GM12872 (cell line): ENCODE data around the gene LEMD2.

Experiments used
- TF ChIP-seq, protein P1 (sequence below): IDR thresholded peaks from 3 replicates; pipeline ENCODE4 v1.5.1; 2011; ENCODE audit warnings: low read depth, mild to moderate bottlenecking, low read length, moderate library complexity; ENCODE audit not compliant: insufficient read depth

Gene LEMD2

DNA sequence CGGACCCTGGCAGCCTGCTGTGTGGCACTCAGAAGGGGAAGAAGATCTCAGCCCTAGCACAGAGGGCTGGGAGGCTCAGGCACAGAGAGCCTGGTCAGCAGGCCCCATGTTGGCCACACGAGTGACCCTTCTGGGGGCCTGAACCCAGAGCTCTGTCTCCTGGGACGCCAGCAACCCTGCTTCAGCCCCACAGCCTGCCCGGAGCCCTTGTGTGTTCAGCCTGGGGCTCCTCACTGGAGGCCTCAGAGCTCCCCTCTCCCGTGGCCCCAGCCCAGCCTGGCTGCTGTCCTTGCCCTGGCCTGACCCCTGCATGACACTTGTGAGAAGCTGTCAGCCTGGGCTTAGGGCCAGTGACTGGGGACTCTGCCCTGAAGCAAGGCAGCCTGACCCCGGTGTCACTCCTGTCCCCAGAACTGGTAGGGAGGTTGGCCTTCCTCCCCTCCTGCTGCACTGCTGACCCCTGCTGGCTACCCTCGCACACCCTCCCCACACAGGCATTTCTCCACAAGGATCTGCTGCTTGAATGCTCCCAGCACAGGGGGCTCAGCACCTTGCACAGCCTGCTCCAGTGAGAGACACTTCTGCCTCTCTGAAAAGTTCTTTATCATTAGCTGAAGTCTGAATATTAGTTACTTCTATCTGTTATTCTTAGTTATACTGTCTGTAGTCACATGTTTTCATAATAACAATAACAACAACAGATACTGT is 26.9 kb downstream of the LEMD2 start:
- TF ChIP-seq, protein P1, sequence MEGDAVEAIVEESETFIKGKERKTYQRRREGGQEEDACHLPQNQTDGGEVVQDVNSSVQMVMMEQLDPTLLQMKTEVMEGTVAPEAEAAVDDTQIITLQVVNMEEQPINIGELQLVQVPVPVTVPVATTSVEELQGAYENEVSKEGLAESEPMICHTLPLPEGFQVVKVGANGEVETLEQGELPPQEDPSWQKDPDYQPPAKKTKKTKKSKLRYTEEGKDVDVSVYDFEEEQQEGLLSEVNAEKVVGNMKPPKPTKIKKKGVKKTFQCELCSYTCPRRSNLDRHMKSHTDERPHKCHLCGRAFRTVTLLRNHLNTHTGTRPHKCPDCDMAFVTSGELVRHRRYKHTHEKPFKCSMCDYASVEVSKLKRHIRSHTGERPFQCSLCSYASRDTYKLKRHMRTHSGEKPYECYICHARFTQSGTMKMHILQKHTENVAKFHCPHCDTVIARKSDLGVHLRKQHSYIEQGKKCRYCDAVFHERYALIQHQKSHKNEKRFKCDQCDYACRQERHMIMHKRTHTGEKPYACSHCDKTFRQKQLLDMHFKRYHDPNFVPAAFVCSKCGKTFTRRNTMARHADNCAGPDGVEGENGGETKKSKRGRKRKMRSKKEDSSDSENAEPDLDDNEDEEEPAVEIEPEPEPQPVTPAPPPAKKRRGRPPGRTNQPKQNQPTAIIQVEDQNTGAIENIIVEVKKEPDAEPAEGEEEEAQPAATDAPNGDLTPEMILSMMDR: peak; percentile 79

DNA sequence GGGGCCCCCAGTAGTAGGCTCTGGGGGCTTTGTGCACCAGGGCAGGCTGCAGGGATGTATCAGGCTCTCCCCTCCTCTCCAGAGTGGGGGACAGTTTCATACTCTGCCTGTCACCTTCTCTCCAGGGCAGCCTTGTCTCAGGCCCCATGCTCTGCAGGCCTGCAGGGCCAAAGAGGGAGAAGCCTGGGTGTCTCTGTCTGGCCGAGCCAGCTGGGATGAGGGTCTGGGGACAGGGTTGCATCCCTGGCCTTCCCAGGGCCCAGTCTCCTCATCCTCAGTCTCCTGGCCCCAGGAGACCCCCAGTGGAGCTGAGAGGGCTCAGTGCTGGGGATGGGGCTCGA is 27.4 kb downstream of the LEMD2 start:
- TF ChIP-seq, protein P1: no peak

DNA sequence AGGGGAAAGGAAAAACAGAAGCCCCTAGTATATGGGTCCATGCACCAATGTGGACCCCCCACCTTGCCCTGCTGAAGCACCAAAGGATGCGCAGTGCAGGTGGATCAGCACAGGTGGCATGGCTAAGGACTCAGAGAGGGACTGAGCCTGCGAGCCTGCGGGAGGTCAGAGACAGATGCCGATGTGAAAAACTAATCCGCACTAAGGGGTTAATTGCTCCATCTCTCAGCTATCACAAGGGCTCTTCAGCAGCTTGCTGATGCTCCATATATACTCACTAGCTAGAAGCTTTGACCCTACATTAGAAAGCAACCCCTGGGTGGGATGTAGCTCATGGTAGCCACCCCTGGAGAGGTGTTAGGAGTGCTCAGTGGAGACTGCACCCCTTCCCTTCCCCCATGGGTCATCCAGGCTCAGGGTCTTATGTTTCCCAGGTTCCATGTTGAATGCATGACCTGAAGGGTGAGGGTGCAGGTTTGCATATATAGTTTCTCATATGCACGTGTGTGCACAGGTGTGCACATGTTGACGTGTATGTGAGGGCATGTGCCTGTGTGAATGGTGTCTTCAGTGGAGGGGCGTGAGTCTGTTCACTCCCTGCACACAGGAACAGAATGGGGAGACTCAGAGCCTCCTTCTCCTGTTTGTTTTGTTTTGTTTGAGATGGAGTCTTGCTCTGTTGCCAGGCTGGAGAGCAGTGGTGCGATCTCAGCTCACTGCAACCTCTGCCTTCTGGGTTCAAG is 28.9 kb downstream of the LEMD2 start:
- TF ChIP-seq, protein P1: no peak

- TF ChIP-seq, protein P1: no peak
These were observed 30.1 kb downstream of the LEMD2 start for GRCh38 chr6:33758815-33759216.

DNA sequence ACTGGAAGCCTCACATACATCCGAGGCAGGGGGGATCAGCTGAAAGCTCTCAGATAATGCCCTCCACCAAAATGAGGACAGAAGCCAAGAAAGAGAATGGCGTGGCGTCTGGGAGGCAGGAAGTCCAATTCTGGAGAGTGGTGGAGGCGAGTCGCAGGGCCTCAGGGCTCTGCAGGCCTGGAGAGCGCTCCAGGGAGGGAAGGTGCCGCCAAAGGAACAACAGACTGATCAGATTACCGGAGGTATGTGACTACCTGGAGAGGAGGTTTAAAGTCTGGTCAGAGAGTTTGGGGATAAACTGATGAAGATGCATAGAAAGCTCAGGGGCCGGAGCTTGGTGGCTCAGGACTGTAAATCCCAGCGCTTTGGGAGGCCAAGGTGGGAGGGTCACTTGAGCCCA is 31.0 kb downstream of the LEMD2 start:
- TF ChIP-seq, protein P1: no peak

GRCh38 chr6:33757113-33757512 is 31.8 kb downstream of the LEMD2 start:
- TF ChIP-seq, protein P1: no peak

DNA sequence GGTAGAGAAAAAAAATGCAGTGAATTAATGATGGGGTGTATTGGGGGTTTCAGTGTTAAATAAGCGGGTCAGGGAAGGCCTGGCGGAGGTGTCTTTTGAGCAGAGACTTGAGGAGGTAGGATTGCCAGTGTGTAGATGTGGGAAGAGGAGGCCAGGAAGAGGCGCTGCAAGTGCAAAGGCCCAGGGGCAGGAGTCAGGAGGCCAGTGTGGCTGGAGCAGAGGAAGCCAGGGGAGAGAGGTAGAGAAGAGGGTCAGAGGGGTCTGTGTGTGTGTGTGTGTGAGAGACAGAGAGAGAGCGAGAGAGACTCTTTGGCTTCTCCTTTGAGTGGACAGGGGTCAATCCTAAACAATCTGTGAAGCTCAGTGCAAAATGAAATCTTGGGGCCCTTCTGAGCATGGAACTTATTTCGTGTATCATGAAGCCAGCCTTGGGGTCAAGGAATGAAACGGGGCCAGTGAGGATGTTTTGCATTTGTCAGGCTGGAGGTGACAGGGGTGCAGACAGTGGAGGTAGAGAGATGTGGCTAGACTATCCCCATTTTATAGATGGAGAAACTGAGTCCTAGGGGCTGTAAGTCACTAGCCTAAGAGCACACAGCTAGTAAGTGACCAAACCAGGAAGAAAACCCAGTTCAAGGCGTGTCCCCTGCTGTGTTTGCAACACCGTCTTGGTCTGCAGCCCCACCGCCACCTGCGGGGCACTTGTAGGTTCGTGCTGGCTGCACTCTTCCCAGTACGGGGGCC is 32.5 kb downstream of the LEMD2 start:
- TF ChIP-seq, protein P1: no peak
